SK-N-SH (cell line): ENCODE measurements around the gene ARID4B.

ENCODE experiments used
- CHD2 ChIP-seq: fragments of 150-350 bp; IDR thresholded peaks from 2 replicates; pipeline ENCODE4 v1.6.1; 2018; ENCODE audit warnings: low read length; ENCODE audit not compliant: partially characterized antibody
- EZH2phosphoT487 ChIP-seq: fragments of 200-600 bp; sonication (generic); IDR thresholded peaks from 2 replicates; pipeline ENCODE4 v1.6.1; 2017; ENCODE audit warnings: low read depth, mixed run types, mild to moderate bottlenecking, antibody characterized with exemption, moderate library complexity, borderline replicate concordance
- RAD21 ChIP-seq: IDR thresholded peaks from 2 replicates; pipeline ENCODE4 v1.6.1; 2012; ENCODE audit warnings: mild to moderate bottlenecking, low read length
- RXRA ChIP-seq: IDR thresholded peaks from 2 replicates; pipeline ENCODE4 v1.4.0; 2012; ENCODE audit warnings: low read depth, mild to moderate bottlenecking, borderline replicate concordance
- SIN3A ChIP-seq: IDR thresholded peaks from 2 replicates; pipeline ENCODE4 v1.6.1; 2012; ENCODE audit warnings: low read depth, mild to moderate bottlenecking, low read length, moderate library complexity, borderline replicate concordance
- TAF1 ChIP-seq: IDR thresholded peaks from 2 replicates; pipeline ENCODE4 v1.6.1; 2012; ENCODE audit warnings: low read depth, mild to moderate bottlenecking, low read length, moderate library complexity, borderline replicate concordance
- TEAD4 ChIP-seq: IDR thresholded peaks from 2 replicates; pipeline ENCODE4 v1.4.0; 2012; ENCODE audit warnings: mild to moderate bottlenecking, borderline replicate concordance; ENCODE audit not compliant: insufficient read depth
- TF ChIP-seq, protein P1 (sequence below): fragments of 200-600 bp; sonication (generic); IDR thresholded peaks from 2 replicates; pipeline ENCODE4 v1.6.1; 2017; ENCODE audit warnings: antibody characterized with exemption, mild to moderate bottlenecking, moderate library complexity
- TF ChIP-seq, protein P2 (sequence below): IDR thresholded peaks from 2 replicates; pipeline ENCODE4 v1.6.1; 2012; ENCODE audit warnings: mild to moderate bottlenecking, low read depth, low read length, moderate library complexity
- TF ChIP-seq, protein P3 (sequence below): IDR thresholded peaks from 2 replicates; pipeline ENCODE4 v1.4.0; 2012; ENCODE audit warnings: low read depth, borderline replicate concordance
- TF ChIP-seq, protein P4 (sequence below): fragments of 150-350 bp; IDR thresholded peaks from 2 replicates; pipeline ENCODE4 v1.6.1; 2016; ENCODE audit warnings: mild to moderate bottlenecking, low read depth, low read length

DNA sequence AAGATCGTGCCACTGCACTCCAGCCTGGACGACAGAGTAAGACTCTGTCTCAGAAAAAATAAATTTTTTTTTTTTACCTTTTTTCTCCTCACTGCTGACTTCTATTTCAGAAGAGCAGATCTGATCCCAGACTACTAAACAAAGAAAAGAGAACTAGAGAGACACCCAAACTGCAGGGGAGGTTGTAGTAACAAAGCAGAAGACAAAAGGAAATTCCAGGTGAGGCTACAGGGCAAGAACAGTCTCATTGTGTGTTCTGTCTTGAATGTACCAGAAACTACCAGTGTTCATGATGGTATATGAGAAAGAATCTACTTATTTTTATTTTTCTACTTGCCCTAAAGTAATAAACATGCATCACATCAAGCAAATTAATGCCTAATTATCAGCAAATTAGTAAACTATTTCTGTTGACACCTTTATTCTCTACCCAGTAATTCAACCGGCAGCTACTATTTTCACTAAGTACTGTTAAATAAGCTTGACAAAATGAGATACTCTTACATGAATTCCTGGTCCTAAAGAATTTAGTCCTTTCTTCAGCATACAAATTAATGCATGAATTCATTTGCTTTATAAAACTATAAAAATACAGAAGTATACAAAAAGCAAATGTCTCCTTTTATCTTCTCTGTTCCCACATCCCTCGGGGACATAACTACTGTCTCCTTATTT, 40.6 kb downstream of the ARID4B start:
- TF ChIP-seq, protein P1, sequence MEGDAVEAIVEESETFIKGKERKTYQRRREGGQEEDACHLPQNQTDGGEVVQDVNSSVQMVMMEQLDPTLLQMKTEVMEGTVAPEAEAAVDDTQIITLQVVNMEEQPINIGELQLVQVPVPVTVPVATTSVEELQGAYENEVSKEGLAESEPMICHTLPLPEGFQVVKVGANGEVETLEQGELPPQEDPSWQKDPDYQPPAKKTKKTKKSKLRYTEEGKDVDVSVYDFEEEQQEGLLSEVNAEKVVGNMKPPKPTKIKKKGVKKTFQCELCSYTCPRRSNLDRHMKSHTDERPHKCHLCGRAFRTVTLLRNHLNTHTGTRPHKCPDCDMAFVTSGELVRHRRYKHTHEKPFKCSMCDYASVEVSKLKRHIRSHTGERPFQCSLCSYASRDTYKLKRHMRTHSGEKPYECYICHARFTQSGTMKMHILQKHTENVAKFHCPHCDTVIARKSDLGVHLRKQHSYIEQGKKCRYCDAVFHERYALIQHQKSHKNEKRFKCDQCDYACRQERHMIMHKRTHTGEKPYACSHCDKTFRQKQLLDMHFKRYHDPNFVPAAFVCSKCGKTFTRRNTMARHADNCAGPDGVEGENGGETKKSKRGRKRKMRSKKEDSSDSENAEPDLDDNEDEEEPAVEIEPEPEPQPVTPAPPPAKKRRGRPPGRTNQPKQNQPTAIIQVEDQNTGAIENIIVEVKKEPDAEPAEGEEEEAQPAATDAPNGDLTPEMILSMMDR, result no peak
- no peak for TF ChIP-seq TAF1
- TF ChIP-seq CHD2, result no peak
- no peak for TF ChIP-seq RXRA
- TF ChIP-seq RAD21, result no peak
- TF ChIP-seq, protein P2, sequence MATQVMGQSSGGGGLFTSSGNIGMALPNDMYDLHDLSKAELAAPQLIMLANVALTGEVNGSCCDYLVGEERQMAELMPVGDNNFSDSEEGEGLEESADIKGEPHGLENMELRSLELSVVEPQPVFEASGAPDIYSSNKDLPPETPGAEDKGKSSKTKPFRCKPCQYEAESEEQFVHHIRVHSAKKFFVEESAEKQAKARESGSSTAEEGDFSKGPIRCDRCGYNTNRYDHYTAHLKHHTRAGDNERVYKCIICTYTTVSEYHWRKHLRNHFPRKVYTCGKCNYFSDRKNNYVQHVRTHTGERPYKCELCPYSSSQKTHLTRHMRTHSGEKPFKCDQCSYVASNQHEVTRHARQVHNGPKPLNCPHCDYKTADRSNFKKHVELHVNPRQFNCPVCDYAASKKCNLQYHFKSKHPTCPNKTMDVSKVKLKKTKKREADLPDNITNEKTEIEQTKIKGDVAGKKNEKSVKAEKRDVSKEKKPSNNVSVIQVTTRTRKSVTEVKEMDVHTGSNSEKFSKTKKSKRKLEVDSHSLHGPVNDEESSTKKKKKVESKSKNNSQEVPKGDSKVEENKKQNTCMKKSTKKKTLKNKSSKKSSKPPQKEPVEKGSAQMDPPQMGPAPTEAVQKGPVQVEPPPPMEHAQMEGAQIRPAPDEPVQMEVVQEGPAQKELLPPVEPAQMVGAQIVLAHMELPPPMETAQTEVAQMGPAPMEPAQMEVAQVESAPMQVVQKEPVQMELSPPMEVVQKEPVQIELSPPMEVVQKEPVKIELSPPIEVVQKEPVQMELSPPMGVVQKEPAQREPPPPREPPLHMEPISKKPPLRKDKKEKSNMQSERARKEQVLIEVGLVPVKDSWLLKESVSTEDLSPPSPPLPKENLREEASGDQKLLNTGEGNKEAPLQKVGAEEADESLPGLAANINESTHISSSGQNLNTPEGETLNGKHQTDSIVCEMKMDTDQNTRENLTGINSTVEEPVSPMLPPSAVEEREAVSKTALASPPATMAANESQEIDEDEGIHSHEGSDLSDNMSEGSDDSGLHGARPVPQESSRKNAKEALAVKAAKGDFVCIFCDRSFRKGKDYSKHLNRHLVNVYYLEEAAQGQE, result no peak
- TF ChIP-seq, protein P3, sequence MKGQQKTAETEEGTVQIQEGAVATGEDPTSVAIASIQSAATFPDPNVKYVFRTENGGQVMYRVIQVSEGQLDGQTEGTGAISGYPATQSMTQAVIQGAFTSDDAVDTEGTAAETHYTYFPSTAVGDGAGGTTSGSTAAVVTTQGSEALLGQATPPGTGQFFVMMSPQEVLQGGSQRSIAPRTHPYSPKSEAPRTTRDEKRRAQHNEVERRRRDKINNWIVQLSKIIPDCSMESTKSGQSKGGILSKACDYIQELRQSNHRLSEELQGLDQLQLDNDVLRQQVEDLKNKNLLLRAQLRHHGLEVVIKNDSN, result no peak
- no peak for TF ChIP-seq TEAD4
- TF ChIP-seq SIN3A, result no peak
- TF ChIP-seq, protein P4, sequence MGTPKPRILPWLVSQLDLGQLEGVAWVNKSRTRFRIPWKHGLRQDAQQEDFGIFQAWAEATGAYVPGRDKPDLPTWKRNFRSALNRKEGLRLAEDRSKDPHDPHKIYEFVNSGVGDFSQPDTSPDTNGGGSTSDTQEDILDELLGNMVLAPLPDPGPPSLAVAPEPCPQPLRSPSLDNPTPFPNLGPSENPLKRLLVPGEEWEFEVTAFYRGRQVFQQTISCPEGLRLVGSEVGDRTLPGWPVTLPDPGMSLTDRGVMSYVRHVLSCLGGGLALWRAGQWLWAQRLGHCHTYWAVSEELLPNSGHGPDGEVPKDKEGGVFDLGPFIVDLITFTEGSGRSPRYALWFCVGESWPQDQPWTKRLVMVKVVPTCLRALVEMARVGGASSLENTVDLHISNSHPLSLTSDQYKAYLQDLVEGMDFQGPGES, result no peak
- no peak for TF ChIP-seq EZH2phosphoT487
